RWPE1 (cell line): ENCODE measurements around the gene KRTAP2-1.

Experiments used
- CTCF ChIA-PET: fragments of 350-600 bp; sonication (Branson Sonifier 250); formaldehyde crosslinking; extraction: SDS; loops from one replicate; lab custom pipeline; 2021; lab: Yijun Ruan, JAX
- POLR2A ChIA-PET: fragments of 400-600 bp; formaldehyde crosslinking; extraction: SDS; loops from one replicate; lab custom pipeline; 2020; ENCODE audit warnings: antibody characterized with exemption; ENCODE audit not compliant: low non-redundant PET; lab: Yijun Ruan, JAX
- DNase-seq: peaks from one replicate; pipeline ENCODE4 v3.0.0; 2012; ENCODE audit warnings: low spot score
- H3K27ac ChIP-seq: fragments of 450-650 bp; 2 replicates; pipeline ENCODE4 v1.5.1; 2017
- CTCF ChIP-seq: fragments of 450-650 bp; conservative IDR thresholded peaks from 2 replicates; pipeline ENCODE4 v1.5.1; 2017; ENCODE audit warnings: low read depth, mild to moderate bottlenecking

The KRTAP2-1 gene

GRCh38 chr17:41029633-41030245, 17.4 kb downstream of the KRTAP2-1 start, which contains the start of gene KRTAP1-4:
TSS of gene KRTAP1-4 (minus strand) at chr17:41030195. CDS start at chr17:41030078, 117 bp downstream.
- DNase-seq = no peak
- ChIA-PET POLR2A (no interaction called here), CTCF (interaction anchor here (0.6 kb wide), 1 partner anchor 24 kb away, joined by 3 read pairs; no protein-coding TSS in a partner anchor)
- no peak for TF ChIP-seq CTCF
- H3K27ac ChIP-seq = no peak within 1 kb of the TSS

GRCh38 chr17:41026715-41027471, 20.2 kb downstream of the KRTAP2-1 start, which contains the start of gene KRTAP1-5:
TSS of gene KRTAP1-5 (minus strand) at chr17:41027208. CDS start at chr17:41027155, 53 bp downstream.
- POLR2A ChIA-PET = no interaction called here
- peak within 1 kb of the TSS; percentile 27; the same call in 1 of the 2 replicates for H3K27ac ChIP-seq
- no peak for TF ChIP-seq CTCF
- DNase-seq = no peak
- CTCF ChIA-PET = interaction anchor here (0.6 kb wide), 1 partner anchor 1400 kb away, joined by 3 read pairs; the partner anchor contains the start of gene PPP1R1B

- ChIA-PET CTCF (no interaction called here), POLR2A (no interaction called here)
- DNase-seq = no peak
- no peak overlapping the region for H3K27ac ChIP-seq
- TF ChIP-seq CTCF = no peak
Measured at GRCh38 chr17:41024697-41025096, 22.4 kb downstream of the KRTAP2-1 start.

GRCh38 chr17:41020336-41020735, 26.8 kb downstream of the KRTAP2-1 start:
- CTCF ChIA-PET = interaction anchor here (1.1 to 1.2 kb wide), 2 partner anchors 38 to 303 kb away, joined by 3 to 4 read pairs; no protein-coding TSS in a partner anchor
- no peak for TF ChIP-seq CTCF
- H3K27ac ChIP-seq = no peak overlapping the region
- no peak for DNase-seq
- POLR2A ChIA-PET = no interaction called here

DNA sequence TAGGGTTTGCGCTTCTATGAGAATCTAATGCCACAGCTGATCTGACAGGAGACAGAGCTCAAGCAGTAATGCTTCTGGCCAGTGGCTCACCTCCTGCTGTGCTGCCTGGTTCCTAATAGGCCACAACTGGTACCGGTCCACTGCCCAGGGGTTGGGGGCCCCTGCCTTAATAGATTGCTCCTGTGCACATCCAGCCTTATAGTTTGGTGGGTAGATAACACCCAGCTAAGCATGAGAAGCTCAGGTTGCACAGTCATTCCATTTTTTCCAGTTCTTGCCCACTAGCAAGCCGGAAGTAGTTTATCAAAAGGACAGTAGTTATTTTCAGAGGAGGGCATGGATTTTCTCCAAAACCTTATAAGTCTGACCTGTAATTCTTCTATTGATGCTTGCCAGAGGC, 27.7 kb downstream of the KRTAP2-1 start:
- TF ChIP-seq CTCF = no peak
- ChIA-PET CTCF (interaction anchor here (0.6 to 1.1 kb wide), 2 partner anchors 33 to 39 kb away, joined by 3 read pairs; no protein-coding TSS in a partner anchor), POLR2A (no interaction called here)
- no peak overlapping the region for H3K27ac ChIP-seq
- DNase-seq = no peak

GRCh38 chr17:41018541-41018940, 28.6 kb downstream of the KRTAP2-1 start:
- DNase-seq = no peak
- ChIA-PET CTCF (interaction anchor here (0.7 kb wide), 1 partner anchor 387 kb away, joined by 3 read pairs; no protein-coding TSS in a partner anchor), POLR2A (no interaction called here)
- no peak for TF ChIP-seq CTCF
- no peak overlapping the region for H3K27ac ChIP-seq
